ENCODE data around the gene ARHGAP19.

DNA sequence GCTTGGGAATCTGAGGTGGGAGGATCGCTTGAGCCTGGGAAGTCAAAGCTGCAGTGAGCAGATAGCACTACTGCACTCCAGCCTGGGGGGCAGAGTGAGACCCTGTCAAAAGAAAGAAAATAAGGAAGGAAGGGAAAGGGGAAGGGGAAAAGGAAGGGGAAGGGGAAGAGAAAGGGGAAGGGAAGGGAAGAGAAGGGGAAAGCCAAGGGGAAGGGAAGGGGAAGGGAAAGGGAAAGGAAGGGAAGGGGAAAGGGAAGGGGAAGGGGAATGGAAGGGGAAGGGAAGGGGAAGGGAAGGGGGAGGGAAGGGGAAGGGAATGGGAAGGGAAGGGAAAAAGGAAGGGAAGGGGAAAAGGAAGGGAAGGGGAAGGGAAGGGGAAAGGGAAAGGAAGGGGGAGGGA, 41.5 kb downstream of the ARHGAP19 start:
- no peak for TF ChIP-seq CTCF (IDR thresholded peaks at IDR 0.05)
- no peak for TF ChIP-seq POLR2AphosphoS5 (IDR thresholded peaks at IDR 0.05)

All from sigmoid colon (tissue), 4 donors.